HG02852 (cell line): Measurements from ENCODE around the gene PDE6D.

Source experiments
- ATAC-seq: cut with Tn5 transposase; IDR thresholded peaks from one replicate; pipeline ENCODE4 v1.9.1; 2021; ENCODE audit warnings: mild to moderate bottlenecking, moderate library complexity; ENCODE audit not compliant: unreplicated experiment

PDE6D gene

GRCh38 chr2:231780909-231781797, at the start of gene PDE6D:
TSS of gene PDE6D (minus strand) at chr2:231781282. CDS start at chr2:231781114, 168 bp downstream.
- ATAC-seq = peak; percentile 88

DNA sequence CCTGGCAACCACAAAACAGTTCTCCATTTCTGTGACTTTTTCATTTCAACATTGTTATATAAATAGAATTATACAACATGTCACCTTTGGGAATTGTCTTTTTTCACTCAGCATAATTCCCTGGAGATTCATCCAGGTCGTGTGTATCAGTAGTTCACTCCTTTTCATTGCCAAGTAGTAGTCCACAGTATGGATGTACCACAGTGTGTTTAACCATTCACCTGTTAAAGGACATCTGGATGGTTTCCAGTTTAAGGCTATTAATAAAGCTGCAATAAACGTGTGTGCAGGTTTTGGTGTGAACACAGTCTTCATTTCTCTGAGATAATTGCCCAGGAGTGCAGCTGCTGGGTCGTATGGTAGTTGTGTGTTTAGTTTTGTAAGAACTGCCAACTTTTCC, 40.8 kb upstream of the PDE6D start:
- no peak for ATAC-seq

- no peak for ATAC-seq
These were observed 39.8 kb upstream of the PDE6D start for GRCh38 chr2:231820786-231821303.

DNA sequence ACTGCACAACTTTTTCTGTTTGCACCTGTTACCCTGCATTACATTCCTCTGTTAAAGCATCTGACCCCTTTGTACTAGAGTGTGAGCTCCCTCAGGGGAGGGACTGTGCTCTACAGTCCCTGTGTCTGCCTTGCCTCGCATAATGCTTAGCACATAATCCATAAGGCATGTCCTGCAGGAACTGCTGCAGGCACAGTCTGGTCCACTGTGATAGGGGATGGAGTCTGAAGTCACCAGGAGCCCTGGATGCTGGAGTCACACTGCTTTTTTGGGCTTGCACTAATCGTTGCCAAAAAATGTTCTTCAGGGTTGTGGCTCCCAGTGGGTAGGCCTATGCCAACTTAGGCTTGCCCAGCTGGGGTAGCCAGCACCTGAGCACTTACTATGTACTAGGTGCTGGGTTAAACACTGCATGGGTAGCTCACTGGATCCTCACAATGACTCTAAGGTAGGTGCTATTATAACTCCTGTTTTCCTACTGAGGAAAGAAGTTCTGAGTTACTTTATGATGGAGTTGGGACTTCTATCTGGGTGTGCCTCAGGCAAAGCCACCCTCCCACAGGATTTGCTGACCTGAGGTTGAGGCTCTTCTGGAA, 38.5 kb upstream of the PDE6D start:
- no peak for ATAC-seq

GRCh38 chr2:231816327-231817026, 35.4 kb upstream of the PDE6D start:
- no peak for ATAC-seq

DNA sequence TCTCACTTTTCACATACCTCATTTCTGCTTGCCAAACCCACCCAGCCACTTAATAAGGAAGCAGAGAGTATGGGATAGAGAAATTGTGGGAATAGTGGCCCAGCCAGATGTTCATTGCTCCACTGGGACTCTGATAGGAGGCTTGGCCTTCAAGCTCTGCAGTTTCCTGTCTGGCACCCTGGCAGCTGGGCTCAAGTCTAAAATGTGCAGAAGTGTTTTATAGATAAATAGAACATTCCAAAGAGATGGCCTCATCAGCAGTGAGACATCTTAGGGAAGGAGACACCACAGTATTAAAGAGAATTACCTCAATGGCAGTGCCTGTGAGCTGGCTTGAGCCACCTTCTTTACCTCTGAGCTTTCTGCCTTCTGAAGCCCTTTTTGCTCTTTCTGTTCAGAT, 29.8 kb upstream of the PDE6D start:
- no peak for ATAC-seq

- ATAC-seq = no peak
These were observed 25.9 kb upstream of the PDE6D start for GRCh38 chr2:231807020-231807419.

- no peak for ATAC-seq
These were observed 22.5 kb upstream of the PDE6D start for GRCh38 chr2:231803501-231804138.

DNA sequence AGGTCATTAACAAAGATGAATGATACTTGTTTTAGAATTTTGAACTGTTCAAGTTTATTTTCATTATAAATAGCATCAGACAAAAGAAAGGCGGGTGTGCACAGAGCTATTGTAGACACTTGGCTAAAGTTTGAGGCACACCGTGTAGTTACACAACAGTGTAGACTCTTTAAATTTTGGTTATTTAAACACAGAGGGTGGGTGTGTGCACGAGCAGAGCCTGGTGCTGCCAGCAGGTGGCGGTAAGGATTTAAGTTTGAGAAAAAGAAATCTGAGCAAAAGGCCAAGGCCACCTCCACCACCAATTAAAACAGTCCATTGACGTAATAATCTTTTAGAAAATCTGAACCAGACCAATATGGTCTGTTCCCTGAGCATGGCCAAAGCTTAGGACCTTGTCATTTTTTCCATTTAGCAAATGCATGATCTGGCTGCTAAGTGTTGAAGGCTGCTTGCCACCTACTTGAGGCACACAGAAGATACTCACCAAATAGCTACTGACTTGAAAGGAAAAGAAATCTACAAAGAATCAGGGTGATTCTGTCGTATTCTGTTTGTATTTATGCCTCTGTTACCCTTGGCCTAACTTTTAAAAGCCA, 19.5 kb upstream of the PDE6D start:
- no peak for ATAC-seq

DNA sequence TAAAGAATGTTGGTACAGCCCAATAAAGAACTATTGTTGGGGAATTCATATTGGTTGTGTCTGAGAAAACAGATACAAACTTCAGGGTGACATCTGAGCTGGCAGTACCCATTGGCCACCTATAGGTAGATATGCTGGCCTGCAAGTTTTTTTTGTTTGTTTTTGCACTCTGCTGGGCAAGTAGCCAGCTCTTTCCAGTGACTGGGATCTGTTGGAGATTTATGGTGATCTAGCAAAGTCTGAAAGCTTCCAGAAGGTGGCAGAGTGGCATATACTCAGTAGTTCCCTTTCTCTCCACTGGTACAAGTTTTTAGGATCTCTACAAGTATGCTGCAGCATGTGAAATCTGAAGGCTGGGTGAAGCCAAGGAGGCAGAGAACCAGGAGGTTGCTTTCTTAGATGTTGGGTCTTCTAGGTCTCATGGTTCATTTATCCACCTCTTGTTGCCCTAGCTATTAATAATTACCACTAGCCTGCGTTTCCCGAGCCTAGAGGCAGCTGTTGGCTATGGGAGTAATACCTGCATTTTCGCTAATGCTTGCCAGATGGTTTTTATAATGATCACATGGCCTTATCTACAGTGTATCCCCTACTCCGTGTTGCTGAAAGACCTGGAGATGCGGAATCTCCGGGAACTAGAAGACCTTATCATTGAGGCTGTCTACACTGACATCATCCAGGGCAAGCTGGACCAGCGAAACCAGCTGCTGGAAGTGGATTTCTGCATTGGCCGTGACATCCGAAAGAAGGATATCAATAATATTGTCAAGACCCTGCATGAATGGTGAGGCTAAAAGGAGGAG, 14.6 kb upstream of the PDE6D start:
- ATAC-seq = no peak

DNA sequence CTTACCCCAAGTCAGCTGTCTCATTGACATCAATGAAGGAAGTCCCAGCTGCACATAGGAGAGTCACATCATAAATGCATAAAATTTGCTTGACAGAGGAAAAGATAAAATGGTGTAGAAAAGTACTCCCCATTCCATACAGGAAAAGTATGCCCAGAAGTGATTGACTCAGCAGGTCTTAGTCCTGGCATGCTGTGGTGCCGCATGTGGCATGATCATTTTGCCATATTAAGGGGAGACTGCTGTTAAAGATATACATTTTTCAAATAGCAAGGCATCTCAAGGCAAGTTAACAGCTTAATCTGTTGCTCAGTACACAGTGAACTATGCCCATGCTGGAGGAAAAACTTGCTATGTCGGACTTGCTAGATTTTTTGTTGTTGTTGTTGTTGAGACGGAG, 13.3 kb upstream of the PDE6D start:
- ATAC-seq = no peak

GRCh38 chr2:231791107-231791506, 10.0 kb upstream of the PDE6D start:
- no peak for ATAC-seq

DNA sequence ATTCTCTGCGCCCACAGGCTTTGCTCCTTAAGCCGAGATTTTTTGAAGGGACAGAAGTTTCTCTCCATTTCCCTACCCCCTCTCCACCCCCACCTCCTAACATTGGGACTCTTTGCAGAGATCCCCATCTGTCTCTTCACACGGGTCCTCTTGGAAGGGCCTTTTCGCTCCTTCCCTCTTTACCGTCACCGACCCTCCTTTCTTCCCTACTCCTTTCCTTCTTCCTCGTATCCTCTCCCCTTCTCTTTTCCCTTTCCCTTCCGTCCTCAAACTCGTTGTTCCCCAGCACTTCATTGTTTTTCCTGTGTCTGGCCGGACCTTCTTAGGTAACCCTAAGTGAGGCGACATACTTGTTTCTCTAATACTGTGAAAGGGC, 5.8 kb upstream of the PDE6D start:
- no peak for ATAC-seq

DNA sequence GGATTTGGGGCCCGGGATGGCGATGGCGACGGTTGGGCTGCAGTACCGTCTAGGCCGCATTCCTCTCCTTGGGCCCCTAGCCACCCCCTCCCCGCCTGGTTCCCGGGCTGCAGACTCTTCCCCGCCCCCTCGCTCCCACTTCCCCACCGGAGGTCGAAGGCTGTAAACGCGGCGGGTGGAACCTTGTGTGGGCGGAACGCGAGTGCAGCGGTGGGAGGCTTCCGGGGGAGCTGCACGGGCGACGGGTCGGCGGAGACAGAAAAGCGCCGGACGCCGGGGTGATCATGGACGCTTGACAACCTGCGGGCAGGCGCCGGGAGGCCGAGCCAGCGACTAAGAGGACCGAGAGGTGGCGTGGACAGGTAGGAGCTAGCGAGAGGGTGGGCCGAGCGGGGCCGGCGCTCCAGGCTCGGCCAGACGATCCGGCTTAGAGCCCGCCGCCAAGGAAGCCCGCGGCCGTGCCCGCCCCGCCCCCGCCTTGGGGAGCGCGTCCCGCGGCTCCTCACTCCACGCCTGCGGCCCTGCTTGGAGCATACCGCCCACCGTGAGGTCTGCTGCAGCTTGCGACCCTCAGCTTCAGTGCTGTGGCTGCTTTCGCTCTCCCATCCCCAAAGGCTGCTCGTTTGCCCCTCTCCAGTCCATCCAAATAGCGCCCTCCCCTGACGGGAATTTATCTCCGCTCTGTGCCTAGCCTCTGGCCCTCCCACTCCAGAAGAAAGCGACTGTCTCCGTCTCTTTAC, 5.3 kb upstream of the PDE6D start, which contains the start of gene COPS7B:
Gene COPS7B (plus strand): TSS at position 269 of the 740 bp plus-strand sequence. CDS start 2,126 bp downstream, outside the sequence.
- peak; percentile 59 for ATAC-seq

- peak; percentile 5 for ATAC-seq
These were observed 4.7 kb upstream of the PDE6D start for GRCh38 chr2:231785822-231786176.

GRCh38 chr2:231785413-231785812, 4.3 kb upstream of the PDE6D start:
- ATAC-seq = no peak

DNA sequence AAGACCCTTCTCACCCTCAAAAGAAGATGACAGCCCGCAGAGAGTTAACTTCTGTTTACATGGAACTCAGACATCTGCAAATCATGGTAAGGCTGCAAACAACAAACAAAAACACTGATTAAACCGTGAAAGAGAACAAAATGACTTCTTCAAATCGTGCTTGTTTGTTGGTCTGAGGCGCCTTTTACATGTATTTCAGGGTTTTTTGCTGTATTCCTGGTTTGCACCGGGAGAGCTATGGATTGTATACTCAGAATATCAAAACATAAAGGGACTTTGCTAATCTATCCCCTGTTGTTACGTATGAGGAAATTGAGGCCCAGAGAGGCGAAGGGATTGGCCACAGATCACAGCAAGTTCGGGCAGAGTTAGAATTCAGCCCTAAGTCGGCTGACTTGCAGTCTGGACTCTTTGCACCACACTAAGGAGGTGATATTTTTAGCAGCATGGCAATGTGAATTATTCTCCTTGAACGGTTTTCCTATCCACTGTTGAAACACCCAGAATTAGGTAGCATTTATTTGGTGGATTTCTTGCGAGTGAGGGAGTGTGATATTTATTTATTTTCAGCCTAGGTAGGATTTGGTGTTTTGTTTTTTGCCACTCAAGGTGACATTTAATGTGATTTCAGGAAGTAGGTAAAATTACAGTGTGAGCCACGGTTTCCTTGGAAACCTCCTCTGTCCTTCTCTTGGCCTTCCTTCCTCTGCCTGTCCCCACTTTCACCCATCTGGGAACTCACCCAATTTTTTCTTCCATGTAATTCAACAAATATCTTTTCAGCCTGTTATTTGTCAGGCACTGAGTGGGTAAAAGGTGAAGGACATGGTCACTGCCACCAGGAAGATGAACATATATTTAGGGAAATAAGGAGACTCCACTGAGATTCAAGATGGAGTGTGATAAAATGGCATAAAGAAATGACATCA, 980 bp upstream of the PDE6D start:
- ATAC-seq = no peak
